ENCODE data around the gene ZNF768. TPM values are rescaled to one million over a fixed set of nuclear protein-coding genes. Genes with fewer than 3 reads are reported as not detected.
A peak's percentile ranks its signal among the peaks of the same experiment; 100 is the strongest.

The ZNF768 gene
- total and polyA plus RNA-seq, 2 of the 13 experiments (the other 11 are each of a cell fraction or from before 2014, with no cell fraction given) = 26.7 to 34.4 TPM

- TF ChIP-seq TFE3 (CRISPR knock-in tag; IDR thresholded peaks at IDR 0.05) (peak; percentile 13; the same call in 1 of the 2 replicates), SNAPC2 (CRISPR knock-in tag; IDR thresholded peaks at IDR 0.05) (peak; percentile 7; the same call in 1 of the 2 replicates), SSRP1 (CRISPR knock-in tag; IDR thresholded peaks at IDR 0.05) (peak; percentile 25)
Measured at GRCh38 chr16:30535106-30535776, 8.9 kb upstream of the ZNF768 start (continued).

- H3K27me3 ChIP-seq (ENCODE audit: control insufficient read depth in 1 of 2, insufficient read depth in 2 of 2, low read length in 2 of 2) = no peaks in the 10 kb centered on the region; a peak in 1 of 5 replicates
- CTCF ChIA-PET (ENCODE audit: low intra/inter-chr PET ratio, low total read pairs) = interaction anchor here (0.9 to 1.1 kb wide), 3 partner anchors 24 to 104 kb away, joined by 3 to 5 read pairs (median 3); partner anchors contain the start of gene ZNF764
- H2AFZ ChIP-seq (ENCODE audit: low read length) = peak within 1 kb of the TSS; percentile 69
- H3K9ac ChIP-seq (ENCODE audit: insufficient read depth, low read depth, low read length) = peak within 1 kb of the TSS; percentile 89
- BruUV-seq (replicated peaks) = TSS peak; percentile 56
- H3K79me2 ChIP-seq (ENCODE audit: insufficient read depth, low read length) = peaks cover 31% of the 10 kb centered on the region
- DNase-seq (ENCODE audit: low spot score) = peak; percentile 92
- in situ Hi-C loops (cut with HindIII; ENCODE audit: extremely low pct_ligation_motif_present, low pct_unique_long_range_greater_than_20kb) (no loop called here), intact Hi-C loops (cut with micrococcal nuclease; ENCODE audit: unreplicated experiment) (loop anchor here (1.0 to 2.0 kb wide), 3 partner anchors 24 to 104 kb away; partner anchors contain the start of genes DCTPP1 and ZNF764)
- under 1% methylated on average over 22 of the region's 70 CpGs for WGBS (ENCODE audit: low lambda C conversion rate)
- peak within 1 kb of the TSS; percentile 75 to 93 (median 81) for H3K4me3 ChIP-seq (replicated peaks in 1 of 3; ENCODE audit: insufficient read depth in 1 of 3, low read depth in 2 of 3, low read length in 3 of 3)
- FAIRE-seq = peak; percentile 49
- H3K4me1 ChIP-seq (ENCODE audit: insufficient read depth, low read length) = peaks cover 68% of the 10 kb centered on the region
- no peaks in the 10 kb centered on the region for H4K20me1 ChIP-seq (ENCODE audit: insufficient read depth, low read length)
- POLR2A ChIA-PET = interaction anchor here (0.9 to 5.1 kb wide), 30 partner anchors 7 to 469 kb away, joined by 3 to 187 read pairs (median 6); partner anchors contain the start of genes ALDOA, CD2BP2, DCTPP1 and FBRS
- H3K4me2 ChIP-seq (ENCODE audit: low read depth, low read length) = peak within 1 kb of the TSS; percentile 95
- peaks cover 0 to 1% of the 10 kb centered on the region in 2 experiments; a peak in 1 of 5 replicates for H3K36me3 ChIP-seq (replicated peaks in 1 of 2; ENCODE audit: control insufficient read depth in 1 of 2, insufficient read depth in 2 of 2, low read length in 2 of 2)
- H3K27ac ChIP-seq (ENCODE audit: extremely low read length, insufficient read depth, low read length) = peak within 1 kb of the TSS; percentile 85
- H3K9me3 ChIP-seq (ENCODE audit: low read length) = no peaks in the 10 kb centered on the region
- ATAC-seq = peak; percentile 84
- TF ChIP-seq SALL1 (CRISPR knock-in tag; IDR thresholded peaks at IDR 0.05) (peak; percentile 80), ZNF558 (CRISPR knock-in tag; IDR thresholded peaks at IDR 0.05; ENCODE audit: borderline replicate concordance) (peak; percentile 89), ZNF646 (CRISPR knock-in tag; IDR thresholded peaks at IDR 0.05) (0 out of 2 replicates have a peak, but pooled peaks have one; percentile 21), MEF2D (CRISPR knock-in tag; IDR thresholded peaks at IDR 0.05) (peak; percentile 80), WIZ (CRISPR knock-in tag; IDR thresholded peaks at IDR 0.05) (peak; percentile 91; the same call in 1 of the 2 replicates), ZNF619 (CRISPR knock-in tag; IDR thresholded peaks at IDR 0.05) (peak; percentile 16), ZNF121 (CRISPR knock-in tag; IDR thresholded peaks at IDR 0.05) (peak; percentile 51; the same call in 1 of the 2 replicates), XRCC5 (optimal IDR thresholded peaks at IDR 0.05; ENCODE audit: low read length) (no peak), ZNF501 (CRISPR knock-in tag; IDR thresholded peaks at IDR 0.05) (peak; percentile 67)
Measured at GRCh38 chr16:30534368-30535105, 8.2 kb upstream of the ZNF768 start, which contains the start of gene ZNF747. ZNF747 (minus strand) TSS chr16:30534858; CDS start chr16:30534679, 179 bp downstream.

Measured in HepG2 (cell line).